ENCODE measurements around the gene TMPRSS7. TPM values are rescaled to one million over a fixed set of nuclear protein-coding genes. Genes with fewer than 3 reads are reported as not detected.
"Not testable (repeated sequence)": the region's sequence is repeated elsewhere in the genome, so short reads cannot be mapped to it uniquely, and the experiment has no call there.

Gene TMPRSS7
- total RNA-seq, 1 donor from 2014 or later = not detected

- DNase-seq (ENCODE audit: low spot score) = no peak
These were observed 23.1 kb upstream of the TMPRSS7 start for GRCh38 chr3:112011376-112011940.

- DNase-seq (ENCODE audit: low spot score) = no peak
These were observed 22.1 kb upstream of the TMPRSS7 start for GRCh38 chr3:112012205-112012992.

GRCh38 chr3:112013058-112013783 is 21.3 kb upstream of the TMPRSS7 start:
- no peak for DNase-seq (ENCODE audit: low spot score)

- no peak for DNase-seq (ENCODE audit: low spot score)
These were observed 20.8 kb upstream of the TMPRSS7 start for GRCh38 chr3:112013784-112014143.

GRCh38 chr3:112017091-112017490 is 17.4 kb upstream of the TMPRSS7 start:
- no peak for DNase-seq (ENCODE audit: low spot score)

GRCh38 chr3:112018712-112019111 is 15.8 kb upstream of the TMPRSS7 start:
- DNase-seq (ENCODE audit: low spot score) = no peak

GRCh38 chr3:112019716-112020115 is 14.8 kb upstream of the TMPRSS7 start:
- DNase-seq (ENCODE audit: low spot score) = no peak

GRCh38 chr3:112020674-112021085 is 13.9 kb upstream of the TMPRSS7 start:
- no peak for DNase-seq (ENCODE audit: low spot score)

- DNase-seq (ENCODE audit: low spot score) = no peak
These were observed 7.4 kb upstream of the TMPRSS7 start for GRCh38 chr3:112027142-112027541.

GRCh38 chr3:112027826-112028225 is 6.7 kb upstream of the TMPRSS7 start:
- no peak for DNase-seq (ENCODE audit: low spot score)

- no peak for DNase-seq (ENCODE audit: low spot score)
These were observed 3.6 kb upstream of the TMPRSS7 start for GRCh38 chr3:112030901-112031300.

GRCh38 chr3:112032098-112032731 is 2.3 kb upstream of the TMPRSS7 start:
- no peak for DNase-seq (ENCODE audit: low spot score)

GRCh38 chr3:112035241-112035640 is 705 bp downstream of the TMPRSS7 start:
- DNase-seq (ENCODE audit: low spot score) = no peak

GRCh38 chr3:112037194-112037593 is 2.7 kb downstream of the TMPRSS7 start:
- not testable (repeated sequence) for DNase-seq (ENCODE audit: low spot score)

GRCh38 chr3:112038863-112039262 is 4.3 kb downstream of the TMPRSS7 start:
- no peak for DNase-seq (ENCODE audit: low spot score)

GRCh38 chr3:112041321-112041720 is 6.8 kb downstream of the TMPRSS7 start:
- DNase-seq (ENCODE audit: low spot score) = no peak

- DNase-seq (ENCODE audit: low spot score) = no peak
These were observed 8.3 kb downstream of the TMPRSS7 start for GRCh38 chr3:112042842-112043280.

GRCh38 chr3:112043621-112044201 is 9.2 kb downstream of the TMPRSS7 start:
- no peak for DNase-seq (ENCODE audit: low spot score)

GRCh38 chr3:112046599-112046998 is 12.1 kb downstream of the TMPRSS7 start:
- no peak for DNase-seq (ENCODE audit: low spot score)

- no peak for DNase-seq (ENCODE audit: low spot score)
These were observed 12.7 kb downstream of the TMPRSS7 start for GRCh38 chr3:112047264-112047663.

GRCh38 chr3:112048911-112049310 is 14.4 kb downstream of the TMPRSS7 start:
- DNase-seq (ENCODE audit: low spot score) = no peak
